Kidney (tissue), 14 donors: ENCODE data around the gene NEK11. TPM values are rescaled to one million over a fixed set of nuclear protein-coding genes. Genes with fewer than 3 reads are reported as not detected.

Source experiments
- DNase-seq, 5 donors: peaks; one replicate each; pipeline ENCODE4 v3.0.0-alpha.2; 2013 to 2020
- FAIRE-seq: peaks from 2 replicates; lab custom pipeline; 2012; peaks lifted over from hg19 to GRCh38; lab: Jason Lieb, UNC
- H3K27ac ChIP-seq, 2 donors: one replicate each; pipeline ENCODE4 v1.7.0; 2013; ENCODE audit warnings: low read depth in 2 of 2, low read length in 2 of 2, inconsistent platforms in 1 of 2
- H3K27me3 ChIP-seq: one replicate; pipeline ENCODE4 v1.7.1; 2013; ENCODE audit warnings: low read length, inconsistent platforms; ENCODE audit not compliant: control insufficient read depth, insufficient read depth
- H3K36me3 ChIP-seq, 3 donors: one replicate each; pipeline versions ENCODE4 v1.7.0 to v1.7.1; 2013; ENCODE audit warnings: low read length in 3 of 3, control low read depth in 1 of 3, inconsistent platforms in 1 of 3; ENCODE audit not compliant: insufficient read depth in 3 of 3, control insufficient read depth in 2 of 3
- H3K4me1 ChIP-seq, 3 donors: one replicate each; pipeline versions ENCODE4 v1.7.0 to v1.7.1; 2013; ENCODE audit warnings: low read length in 3 of 3, inconsistent platforms in 1 of 3, low read depth in 1 of 3; ENCODE audit not compliant: control insufficient read depth in 2 of 3, insufficient read depth in 2 of 3
- H3K4me3 ChIP-seq, 3 donors: one replicate each; pipeline versions ENCODE4 v1.7.0 to v1.8.1; 2013; ENCODE audit warnings: low read length in 3 of 3, control low read depth in 1 of 3, inconsistent platforms in 1 of 3
- H3K9ac ChIP-seq, 3 donors: one replicate each; pipeline versions ENCODE4 v1.7.0 to v1.7.1; 2013; ENCODE audit warnings: low read length in 3 of 3, control low read depth in 1 of 3, inconsistent platforms in 1 of 3
- H3K9me3 ChIP-seq, 3 donors: one replicate each; pipeline versions ENCODE4 v1.7.0 to v1.7.1; 2013; ENCODE audit warnings: low read length in 3 of 3, control low read depth in 1 of 3, inconsistent platforms in 1 of 3; ENCODE audit not compliant: control insufficient read depth in 2 of 3, insufficient read depth in 1 of 3
- CTCF ChIP-seq: IDR thresholded peaks from 3 replicates; pipeline ENCODE4 v1.5.1; 2012; ENCODE audit warnings: mild to moderate bottlenecking, moderate library complexity, borderline replicate concordance; ENCODE audit not compliant: insufficient read depth; ENCODE audit errors: extremely low read depth
- intact Hi-C: fragments of 100-400 bp; cut with DNase I; formaldehyde crosslinking; loops from one replicate; pipeline ENCODE4 v1.11.1; 2022
- polyA plus RNA-seq: library from polyadenylated mRNA; stranded (reverse); fragments of 350-450 nt; fragmentation: Illumina TruSeq; extraction: RNeasy Lipid Tissue Mini Kit (QIAGEN cat#74804); gene quantifications from one replicate; pipeline ENCODE4 v1.2.3, GENCODE V29; 2014; ENCODE audit warnings: low read depth, low replicate concordance; ENCODE audit not compliant: insufficient read depth
- total RNA-seq: library from RNA; stranded (reverse); fragmentation: NEBNext Ultra II Directional; extraction: Animal tissue kit (Norgen Biotek cat#: 25700); gene quantifications from one replicate; pipeline ENCODE4 v1.2.1, GENCODE V29; 2021
- donor health status: control.
- donor health status: control.
- donor health status: control.
- donor health status: control.
- donor health status: control.
- donor health status: DM: yes; HTN: yes; CAD: no.
- donor health status: Normal renal cell carcinoma (clear cell type).

NEK11 gene
- total and polyA plus RNA-seq, 2 donors from 2014 or later = 7.9 to 13.2 TPM

- no peaks in the 10 kb centered on the region for H3K9me3 ChIP-seq
- no peak overlapping the region for H3K27ac ChIP-seq
- no peaks in the 10 kb centered on the region for H3K36me3 ChIP-seq
- FAIRE-seq (no peak), DNase-seq (no peak)
- intact Hi-C loops = no loop called here
- no peaks in the 10 kb centered on the region for H3K4me1 ChIP-seq
- no peak overlapping the region for H3K9ac ChIP-seq
- TF ChIP-seq CTCF = no peak
- H3K27me3 ChIP-seq = no peaks in the 10 kb centered on the region
- no peak overlapping the region for H3K4me3 ChIP-seq
Observed at GRCh38 chr3:131048030-131048429, 21.4 kb downstream of the NEK11 start.

- DNase-seq = no peak
Observed at GRCh38 chr3:131050001-131050400, 23.3 kb downstream of the NEK11 start.

GRCh38 chr3:131053043-131053859, 26.6 kb downstream of the NEK11 start:
- intact Hi-C loops = no loop called here
- TF ChIP-seq CTCF = peak; percentile 17
- no peak overlapping the region for H3K9ac ChIP-seq
- DNase-seq (peak in 1 of 5 donors; percentile 3), FAIRE-seq (no peak)
- no peak overlapping the region for H3K27ac ChIP-seq
- no peaks in the 10 kb centered on the region for H3K36me3 ChIP-seq
- H3K4me1 ChIP-seq = no peaks in the 10 kb centered on the region
- H3K9me3 ChIP-seq = no peaks in the 10 kb centered on the region
- no peak overlapping the region for H3K4me3 ChIP-seq
- H3K27me3 ChIP-seq = no peaks in the 10 kb centered on the region

More at GRCh38 chr3:131050001-131050400, 23.3 kb downstream of the NEK11 start:
- Histone ChIP-seq H3K4me1 (no peaks in the 10 kb centered on the region), H3K36me3 (no peaks in the 10 kb centered on the region), H3K27ac (no peak overlapping the region), H3K27me3 (no peaks in the 10 kb centered on the region), H3K9me3 (no peaks in the 10 kb centered on the region), H3K9ac (no peak overlapping the region), H3K4me3 (no peak overlapping the region)
- intact Hi-C loops = no loop called here
- TF ChIP-seq CTCF = no peak
- FAIRE-seq = no peak
